HG02970 (cell line): Measurements from ENCODE around the gene SNURF.
"Not testable (repeated sequence)": the region's sequence is repeated elsewhere in the genome, so short reads cannot be mapped to it uniquely, and the experiment has no call there.

ENCODE experiments used
- ATAC-seq: cut with Tn5 transposase; IDR thresholded peaks from one replicate; pipeline ENCODE4 v1.9.1; 2021; ENCODE audit warnings: mild to moderate bottlenecking, moderate library complexity, moderate number of reproducible peaks; ENCODE audit not compliant: unreplicated experiment, low FRiP score

The SNURF gene

GRCh38 chr15:24966364-24967103 lies 11.7 kb downstream of the SNURF start:
- no peak for ATAC-seq

GRCh38 chr15:24971052-24971451 lies 16.3 kb downstream of the SNURF start:
- ATAC-seq: no peak

GRCh38 chr15:24971772-24972171 lies 17.0 kb downstream of the SNURF start:
- no peak for ATAC-seq

- not testable (repeated sequence) for ATAC-seq
Observed at GRCh38 chr15:24972707-24973106, 17.9 kb downstream of the SNURF start.

- no peak for ATAC-seq
Observed at GRCh38 chr15:24976932-24977331, 22.1 kb downstream of the SNURF start.

- ATAC-seq: no peak
Observed at GRCh38 chr15:24977686-24978085, 22.9 kb downstream of the SNURF start.

GRCh38 chr15:24985224-24985623 lies 30.4 kb downstream of the SNURF start:
- no peak for ATAC-seq

GRCh38 chr15:24986653-24987052 lies 31.9 kb downstream of the SNURF start:
- ATAC-seq: no peak
